H1 (cell line): ENCODE data around the gene SCGB1D2.

Source experiments
- CBX5 ChIP-seq: fragments of 300-800, 300-1000 bp; sonication (generic); IDR thresholded peaks from 2 replicates; pipeline ENCODE4 v1.7.1; 2016; ENCODE audit warnings: antibody characterized with exemption, low read length, low read depth
- EP300 ChIP-seq, 2 experiments: IDR thresholded peaks; 1 replicate in 1 of 2; 2 replicates in 1 of 2; pipeline ENCODE4 v1.6.1; 2011 to 2012; ENCODE audit warnings: low read depth in 2 of 2, low read length in 2 of 2, mild to moderate bottlenecking in 2 of 2, borderline replicate concordance in 1 of 2, inconsistent platforms in 1 of 2, moderate library complexity in 1 of 2
- SP2 ChIP-seq: IDR thresholded peaks from 2 replicates; pipeline ENCODE4 v1.6.1; 2012; ENCODE audit warnings: mild to moderate bottlenecking, low read length, inconsistent platforms
- TF ChIP-seq, protein P1 (sequence below), 3 experiments: IDR thresholded peaks; 1 replicate in 2 of 3; 2 replicates in 1 of 3; pipeline versions ENCODE4 v1.5.1 to v1.6.1; 2011; ENCODE audit warnings: low read length in 3 of 3, mild to moderate bottlenecking in 3 of 3, inconsistent platforms in 2 of 3, low read depth in 1 of 3, moderate library complexity in 1 of 3; ENCODE audit not compliant: insufficient read depth in 1 of 3; ENCODE audit errors: control extremely low read depth in 1 of 3

DNA sequence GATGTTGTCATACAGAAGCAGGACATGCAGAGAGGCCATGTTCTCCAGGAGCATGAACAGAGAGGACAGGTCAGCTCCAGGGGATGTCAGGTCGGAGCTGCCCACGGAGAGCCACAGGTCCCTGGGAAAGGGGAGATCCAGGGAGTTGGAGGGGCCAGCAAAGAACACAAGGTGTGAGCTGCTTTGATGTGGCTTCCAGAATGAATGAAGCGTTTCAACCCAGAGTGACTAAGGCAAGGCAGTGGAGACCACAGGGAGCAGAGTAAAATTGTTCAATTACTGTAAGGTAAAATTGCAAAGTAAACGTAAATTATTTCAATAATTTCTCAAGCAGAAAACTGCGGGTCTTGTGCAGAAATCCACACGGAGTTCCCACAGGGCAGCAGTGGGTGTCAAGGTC lies 39.1 kb upstream of the SCGB1D2 start:
- TF ChIP-seq SP2: no peak
- TF ChIP-seq CBX5: no peak
- TF ChIP-seq, protein P1, sequence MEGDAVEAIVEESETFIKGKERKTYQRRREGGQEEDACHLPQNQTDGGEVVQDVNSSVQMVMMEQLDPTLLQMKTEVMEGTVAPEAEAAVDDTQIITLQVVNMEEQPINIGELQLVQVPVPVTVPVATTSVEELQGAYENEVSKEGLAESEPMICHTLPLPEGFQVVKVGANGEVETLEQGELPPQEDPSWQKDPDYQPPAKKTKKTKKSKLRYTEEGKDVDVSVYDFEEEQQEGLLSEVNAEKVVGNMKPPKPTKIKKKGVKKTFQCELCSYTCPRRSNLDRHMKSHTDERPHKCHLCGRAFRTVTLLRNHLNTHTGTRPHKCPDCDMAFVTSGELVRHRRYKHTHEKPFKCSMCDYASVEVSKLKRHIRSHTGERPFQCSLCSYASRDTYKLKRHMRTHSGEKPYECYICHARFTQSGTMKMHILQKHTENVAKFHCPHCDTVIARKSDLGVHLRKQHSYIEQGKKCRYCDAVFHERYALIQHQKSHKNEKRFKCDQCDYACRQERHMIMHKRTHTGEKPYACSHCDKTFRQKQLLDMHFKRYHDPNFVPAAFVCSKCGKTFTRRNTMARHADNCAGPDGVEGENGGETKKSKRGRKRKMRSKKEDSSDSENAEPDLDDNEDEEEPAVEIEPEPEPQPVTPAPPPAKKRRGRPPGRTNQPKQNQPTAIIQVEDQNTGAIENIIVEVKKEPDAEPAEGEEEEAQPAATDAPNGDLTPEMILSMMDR (IDR thresholded peaks at IDR 0.05; ENCODE audit: control extremely low read depth in 1 of 3, insufficient read depth in 1 of 3, low read depth in 1 of 3, low read length in 3 of 3): no peak
- no peak for TF ChIP-seq EP300 (IDR thresholded peaks at IDR 0.05; ENCODE audit: borderline replicate concordance in 1 of 2, low read depth in 2 of 2, low read length in 2 of 2)
